Neuron (in vitro differentiated cells): ENCODE measurements around the gene TAPBP.

Experiments used
- H2AFZ ChIP-seq: one replicate; pipeline ENCODE4 v1.6.1; 2013; ENCODE audit warnings: low read depth, mild to moderate bottlenecking, inconsistent platforms, low read length, moderate library complexity
- H3K27me3 ChIP-seq: one replicate; pipeline ENCODE4 v1.6.1; 2013; ENCODE audit warnings: low read length; ENCODE audit not compliant: insufficient read depth
- H3K36me3 ChIP-seq: one replicate; pipeline ENCODE4 v1.6.1; 2013; ENCODE audit warnings: low read length; ENCODE audit not compliant: insufficient read depth
- H3K4me1 ChIP-seq: one replicate; pipeline ENCODE4 v1.6.1; 2013; ENCODE audit warnings: low read length; ENCODE audit not compliant: insufficient read depth
- H3K4me3 ChIP-seq: 2 replicates; pipeline ENCODE4 v1.5.1; 2013; ENCODE audit warnings: mild to moderate bottlenecking, low read length, moderate library complexity
- H3K9me3 ChIP-seq: one replicate; pipeline ENCODE4 v1.6.1; 2013; ENCODE audit warnings: low read length

The TAPBP gene

GRCh38 chr6:33336495-33336894, 22.6 kb upstream of the TAPBP start:
- Histone ChIP-seq H3K9me3 (no peaks in the 10 kb centered on the region), H3K4me3 (no peak overlapping the region), H3K27me3 (peaks cover 2% of the 10 kb centered on the region)

DNA sequence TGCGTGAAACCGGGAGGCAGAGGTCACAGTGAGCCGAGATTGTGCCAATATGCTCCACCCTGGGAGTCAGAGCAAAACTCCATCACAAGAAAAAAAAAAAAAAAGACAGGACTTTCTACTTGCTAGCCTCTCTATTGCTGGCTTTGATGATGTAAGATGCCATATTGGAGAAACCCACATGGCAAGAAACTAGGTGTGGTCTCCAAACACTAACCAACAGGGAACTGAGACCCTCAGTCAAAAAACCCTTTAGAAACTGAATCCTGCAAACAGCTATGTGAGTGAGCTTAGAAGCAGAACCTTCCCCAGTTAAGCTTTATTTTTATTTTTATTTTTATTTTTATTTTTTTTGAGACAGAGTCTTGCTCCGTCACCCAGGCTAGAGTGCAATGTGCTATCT, 22.0 kb upstream of the TAPBP start:
- Histone ChIP-seq H2AFZ (no peak overlapping the region), H3K36me3 (no peaks in the 10 kb centered on the region), H3K9me3 (no peaks in the 10 kb centered on the region), H3K4me3 (no peak overlapping the region), H3K27me3 (peaks cover 2% of the 10 kb centered on the region), H3K4me1 (no peaks in the 10 kb centered on the region)

More at GRCh38 chr6:33336495-33336894, 22.6 kb upstream of the TAPBP start:
- H2AFZ ChIP-seq, result no peak overlapping the region
- H3K36me3 ChIP-seq, result no peaks in the 10 kb centered on the region
- H3K4me1 ChIP-seq, result no peaks in the 10 kb centered on the region

GRCh38 chr6:33333666-33334065, 19.8 kb upstream of the TAPBP start:
- H3K4me3 ChIP-seq, result no peak overlapping the region
- H3K9me3 ChIP-seq, result no peaks in the 10 kb centered on the region
- no peaks in the 10 kb centered on the region for H3K36me3 ChIP-seq
- no peaks in the 10 kb centered on the region for H3K4me1 ChIP-seq
- H2AFZ ChIP-seq, result no peak overlapping the region
- peaks cover 2% of the 10 kb centered on the region for H3K27me3 ChIP-seq

DNA sequence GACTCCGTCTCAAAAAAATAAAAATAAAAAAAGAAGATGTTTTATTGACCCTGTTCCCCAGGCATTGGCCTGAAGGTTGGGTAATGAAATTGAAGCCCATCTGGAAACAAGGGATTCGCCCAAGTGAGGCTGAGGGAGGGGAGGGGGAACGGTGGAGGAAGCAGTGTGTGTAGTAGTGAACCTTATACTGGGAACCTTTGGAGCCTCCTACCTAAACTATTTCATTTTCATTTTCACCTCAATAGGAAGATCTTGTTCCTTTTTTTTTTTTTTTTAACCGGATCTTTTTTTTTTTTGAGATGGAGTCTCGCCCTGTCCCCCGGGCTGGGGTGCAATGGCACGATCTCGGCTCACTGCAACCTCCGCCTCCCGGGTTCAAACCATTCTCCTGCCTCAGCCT, 16.9 kb upstream of the TAPBP start:
- Histone ChIP-seq H3K9me3 (no peaks in the 10 kb centered on the region), H3K36me3 (no peaks in the 10 kb centered on the region), H3K27me3 (no peaks in the 10 kb centered on the region), H3K4me3 (no peak overlapping the region), H3K4me1 (no peaks in the 10 kb centered on the region), H2AFZ (no peak overlapping the region)

- H3K27me3 ChIP-seq, result no peaks in the 10 kb centered on the region
- H3K9me3 ChIP-seq, result no peaks in the 10 kb centered on the region
- H3K36me3 ChIP-seq, result no peaks in the 10 kb centered on the region
- no peak overlapping the region for H3K4me3 ChIP-seq
- H2AFZ ChIP-seq, result no peak overlapping the region
- peaks cover under 1% of the 10 kb centered on the region for H3K4me1 ChIP-seq
Observed at GRCh38 chr6:33329058-33329457, 15.2 kb upstream of the TAPBP start.

DNA sequence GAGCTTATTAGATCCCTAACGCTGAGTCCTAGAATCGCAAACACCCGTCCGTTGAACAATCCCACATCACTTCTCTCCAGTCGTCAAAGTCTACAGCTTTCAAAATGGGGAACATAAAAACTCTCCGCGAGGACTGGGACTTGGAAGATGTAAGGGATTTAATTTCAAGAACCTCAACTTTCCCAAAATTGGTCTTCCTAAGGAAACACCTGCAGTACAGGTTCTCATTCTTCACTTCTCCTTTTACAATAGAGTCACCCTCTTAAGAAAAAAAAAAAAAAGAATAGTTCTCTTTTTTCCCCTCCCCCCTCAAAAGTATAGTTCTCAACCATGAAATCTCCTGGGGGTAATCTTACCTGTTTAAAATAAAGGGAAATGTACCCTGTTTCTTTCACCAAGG, 10.2 kb upstream of the TAPBP start:
- H3K4me3 ChIP-seq, result peak overlapping the region; percentile 62
- H3K36me3 ChIP-seq, result peaks cover 23% of the 10 kb centered on the region
- no peaks in the 10 kb centered on the region for H3K27me3 ChIP-seq
- H3K4me1 ChIP-seq, result peaks cover 34% of the 10 kb centered on the region
- H3K9me3 ChIP-seq, result no peaks in the 10 kb centered on the region
- H2AFZ ChIP-seq, result peak overlapping the region; percentile 89

DNA sequence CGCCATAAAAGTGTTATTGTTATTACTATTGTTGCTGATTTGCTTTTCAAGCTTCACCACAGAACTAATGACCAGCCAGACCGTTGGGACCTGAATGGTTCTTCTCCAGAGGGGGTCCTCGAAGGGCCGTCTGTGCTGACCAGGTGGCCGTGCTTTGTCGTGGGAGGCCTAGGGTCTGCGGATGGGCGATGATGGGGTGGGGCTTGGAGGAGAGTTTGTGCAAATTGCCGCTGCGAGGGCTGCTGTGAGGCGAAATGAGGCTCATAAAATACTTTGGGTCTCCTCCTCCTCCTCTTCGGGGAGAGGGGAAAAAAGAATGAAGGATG, 9.7 kb upstream of the TAPBP start:
- H2AFZ ChIP-seq, result peak overlapping the region; percentile 89

GRCh38 chr6:33321227-33321626, 7.3 kb upstream of the TAPBP start:
- H3K27me3 ChIP-seq, result no peaks in the 10 kb centered on the region
- no peaks in the 10 kb centered on the region for H3K9me3 ChIP-seq
- peak overlapping the region; percentile 62 for H3K4me3 ChIP-seq
- H3K4me1 ChIP-seq, result peaks cover 49% of the 10 kb centered on the region
- peaks cover 33% of the 10 kb centered on the region for H3K36me3 ChIP-seq
- no peak overlapping the region for H2AFZ ChIP-seq

More for the DNA sequence above, 9.7 kb upstream of the TAPBP start:
- no peaks in the 10 kb centered on the region for H3K27me3 ChIP-seq
- H3K4me3 ChIP-seq, result peak overlapping the region; percentile 62
- H3K4me1 ChIP-seq, result peaks cover 40% of the 10 kb centered on the region
- H3K36me3 ChIP-seq, result peaks cover 29% of the 10 kb centered on the region
- no peaks in the 10 kb centered on the region for H3K9me3 ChIP-seq

DNA sequence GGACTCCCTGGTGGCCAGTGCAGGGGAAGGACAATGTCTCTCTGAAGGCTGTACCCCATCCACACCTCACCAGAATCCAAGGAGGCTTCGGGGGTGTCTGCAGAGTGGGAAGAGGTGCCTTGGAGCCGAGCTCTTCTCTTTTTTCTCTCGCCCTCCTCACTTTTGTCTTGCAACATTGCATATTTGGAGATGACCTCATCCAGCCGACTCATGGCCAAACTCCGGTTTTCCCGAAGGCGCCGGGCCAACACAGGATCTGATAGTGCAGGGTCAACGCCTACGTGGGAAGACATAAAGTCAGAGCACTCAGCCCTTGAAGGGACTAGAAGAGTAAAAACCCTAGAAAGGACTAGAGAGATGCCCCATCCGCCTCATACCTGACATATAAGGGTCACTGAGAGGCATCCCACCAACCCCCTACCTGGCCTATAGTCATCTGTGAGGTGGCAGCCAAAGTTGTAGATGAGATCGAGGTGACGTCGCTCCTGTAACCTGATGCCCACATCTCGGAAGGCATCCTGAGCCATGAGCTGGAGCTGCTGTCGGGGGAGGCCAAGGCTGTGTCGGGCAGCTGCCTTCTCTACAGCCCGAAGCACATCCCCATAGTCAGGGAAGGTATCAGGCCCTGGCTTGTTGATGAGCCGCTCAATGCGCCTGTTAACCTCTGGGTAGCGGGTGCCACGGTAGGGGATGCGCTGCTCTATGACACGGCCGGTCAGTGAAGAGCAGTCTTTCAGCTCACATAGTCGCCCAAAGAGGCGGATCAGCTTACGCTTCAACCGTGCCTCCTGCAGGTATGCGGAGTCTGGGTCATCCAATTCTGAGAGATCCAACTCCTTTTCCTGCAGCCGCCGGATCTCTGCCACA, 6.7 kb upstream of the TAPBP start:
- Histone ChIP-seq H3K4me1 (peaks cover 49% of the 10 kb centered on the region), H3K36me3 (peaks cover 39% of the 10 kb centered on the region), H3K4me3 (no peak overlapping the region), H3K9me3 (no peaks in the 10 kb centered on the region), H2AFZ (no peak overlapping the region), H3K27me3 (no peaks in the 10 kb centered on the region)

- Histone ChIP-seq H3K9me3 (no peaks in the 10 kb centered on the region), H3K36me3 (peaks cover 40% of the 10 kb centered on the region), H3K4me3 (no peak overlapping the region), H3K27me3 (no peaks in the 10 kb centered on the region), H2AFZ (no peak overlapping the region), H3K4me1 (peaks cover 51% of the 10 kb centered on the region)
Observed at GRCh38 chr6:33319939-33320314, 6.0 kb upstream of the TAPBP start.

DNA sequence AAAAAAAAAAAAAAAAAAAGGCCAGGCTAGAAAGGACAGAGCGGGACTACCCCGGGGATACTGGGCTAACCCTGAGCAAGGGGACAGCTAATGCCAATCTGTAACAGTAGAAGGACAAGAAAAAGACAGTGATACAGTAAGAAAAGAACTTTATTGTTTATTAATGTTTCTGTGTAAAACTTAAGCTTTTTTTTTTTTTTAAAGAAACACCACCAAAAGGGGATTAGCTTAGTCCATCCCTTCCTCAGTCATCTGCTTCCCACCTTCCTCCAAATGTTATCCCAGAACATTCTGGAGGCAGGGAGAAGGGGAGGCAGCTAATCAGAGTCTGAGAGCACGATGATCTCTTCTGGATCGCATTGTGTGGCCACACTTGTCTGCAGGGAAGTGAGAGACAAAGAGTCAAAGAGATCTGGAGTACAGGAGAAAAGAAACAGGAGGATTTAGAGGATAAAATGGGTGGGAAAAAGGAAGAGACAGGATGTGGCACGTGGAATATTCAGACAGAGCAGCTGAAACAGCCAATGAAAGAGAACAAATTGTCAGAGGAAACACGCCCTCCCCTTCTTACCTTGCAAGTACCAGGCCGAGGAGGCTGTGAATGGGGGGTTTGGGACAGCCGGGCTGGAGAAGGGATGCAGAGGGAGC, 4.7 kb upstream of the TAPBP start:
- H3K36me3 ChIP-seq, result peaks cover 40% of the 10 kb centered on the region
- H3K27me3 ChIP-seq, result no peaks in the 10 kb centered on the region
- H3K9me3 ChIP-seq, result no peaks in the 10 kb centered on the region
- H2AFZ ChIP-seq, result peak overlapping the region; percentile 54
- peak overlapping the region; percentile 66 for H3K4me3 ChIP-seq
- H3K4me1 ChIP-seq, result peaks cover 52% of the 10 kb centered on the region

DNA sequence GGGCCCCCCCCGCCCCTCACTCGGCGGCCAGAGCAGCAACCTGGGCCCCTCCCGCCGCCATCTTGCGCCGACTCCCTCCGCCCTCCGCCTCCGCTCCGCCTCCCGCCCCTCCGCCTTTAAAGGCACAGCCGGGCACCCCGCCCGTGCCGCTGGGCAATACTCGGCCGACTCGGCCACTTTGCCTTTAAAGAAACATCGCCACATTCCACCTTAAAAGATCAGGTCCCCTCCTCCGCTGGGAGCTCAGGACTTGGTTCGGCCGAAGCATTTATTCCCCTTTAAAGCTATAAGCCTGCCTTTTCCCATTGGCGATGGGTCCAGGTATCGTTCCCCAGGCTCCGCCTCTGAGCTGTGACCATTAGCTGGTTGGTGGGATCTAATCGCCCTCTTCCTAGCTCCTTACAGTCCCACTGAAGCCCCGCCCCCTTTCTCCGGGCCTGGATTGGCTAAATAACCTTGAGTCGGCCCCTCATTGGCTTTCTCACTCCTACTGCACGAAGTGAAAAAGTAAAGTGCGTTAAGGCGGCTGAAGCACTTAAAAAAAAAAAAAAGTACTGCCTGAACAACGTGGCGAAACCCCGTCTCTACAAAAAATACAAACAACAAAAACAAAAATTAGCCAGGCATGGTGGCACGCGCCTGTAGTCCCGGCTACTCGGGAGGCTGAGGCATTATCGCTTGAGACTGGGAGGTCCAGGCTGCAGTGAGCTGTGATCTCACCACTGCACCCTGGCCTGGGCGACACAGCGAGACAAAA, 4.0 kb upstream of the TAPBP start, which contains the start of gene ZBTB22:
Gene ZBTB22, minus strand, starts transcription at position 76 of the 757 bp plus-strand sequence. CDS start 828 bp downstream, outside the sequence.
- Histone ChIP-seq H3K27me3 (no peaks in the 10 kb centered on the region), H3K4me1 (peaks cover 52% of the 10 kb centered on the region), H3K9me3 (no peaks in the 10 kb centered on the region), H3K4me3 (peak within 1 kb of the TSS; percentile 66), H2AFZ (peak within 1 kb of the TSS; percentile 54), H3K36me3 (peaks cover 40% of the 10 kb centered on the region)

GRCh38 chr6:33317419-33317668, 3.5 kb upstream of the TAPBP start:
- Histone ChIP-seq H3K27me3 (no peaks in the 10 kb centered on the region), H3K4me1 (peaks cover 57% of the 10 kb centered on the region), H3K36me3 (peaks cover 40% of the 10 kb centered on the region), H3K4me3 (peak overlapping the region; percentile 66), H3K9me3 (no peaks in the 10 kb centered on the region), H2AFZ (no peak overlapping the region)
